ENCODE results near the gene CAMK4. TPM values are rescaled to one million over a fixed set of nuclear protein-coding genes. Genes with fewer than 3 reads are reported as not detected.

The CAMK4 gene
- total RNA-seq, 4 donors from 2014 or later, result 0.49 to 4.1 (median 0.94) TPM

DNA sequence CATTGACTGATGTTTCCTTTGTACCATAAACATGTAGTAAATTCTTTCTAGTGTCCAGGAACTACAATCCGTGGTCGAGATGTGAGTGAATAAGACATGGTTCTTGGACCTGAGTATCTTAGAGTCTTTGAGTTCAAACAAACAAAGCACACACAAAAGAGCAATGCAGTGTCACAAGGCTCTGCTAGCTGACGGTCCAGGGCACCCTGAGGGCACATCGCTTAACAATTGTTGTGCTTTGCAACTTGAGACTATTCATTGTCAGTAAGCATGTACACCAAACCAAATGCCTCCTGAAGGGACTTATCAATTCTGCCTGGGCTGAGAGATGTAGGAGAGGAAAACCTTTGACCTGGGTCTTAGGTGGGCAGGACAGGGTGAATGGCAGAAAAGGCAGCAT is 84.8 kb downstream of the CAMK4 start:
- TF ChIP-seq, protein P1, sequence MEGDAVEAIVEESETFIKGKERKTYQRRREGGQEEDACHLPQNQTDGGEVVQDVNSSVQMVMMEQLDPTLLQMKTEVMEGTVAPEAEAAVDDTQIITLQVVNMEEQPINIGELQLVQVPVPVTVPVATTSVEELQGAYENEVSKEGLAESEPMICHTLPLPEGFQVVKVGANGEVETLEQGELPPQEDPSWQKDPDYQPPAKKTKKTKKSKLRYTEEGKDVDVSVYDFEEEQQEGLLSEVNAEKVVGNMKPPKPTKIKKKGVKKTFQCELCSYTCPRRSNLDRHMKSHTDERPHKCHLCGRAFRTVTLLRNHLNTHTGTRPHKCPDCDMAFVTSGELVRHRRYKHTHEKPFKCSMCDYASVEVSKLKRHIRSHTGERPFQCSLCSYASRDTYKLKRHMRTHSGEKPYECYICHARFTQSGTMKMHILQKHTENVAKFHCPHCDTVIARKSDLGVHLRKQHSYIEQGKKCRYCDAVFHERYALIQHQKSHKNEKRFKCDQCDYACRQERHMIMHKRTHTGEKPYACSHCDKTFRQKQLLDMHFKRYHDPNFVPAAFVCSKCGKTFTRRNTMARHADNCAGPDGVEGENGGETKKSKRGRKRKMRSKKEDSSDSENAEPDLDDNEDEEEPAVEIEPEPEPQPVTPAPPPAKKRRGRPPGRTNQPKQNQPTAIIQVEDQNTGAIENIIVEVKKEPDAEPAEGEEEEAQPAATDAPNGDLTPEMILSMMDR (IDR thresholded peaks at IDR 0.05), result no peak
- no peak for TF ChIP-seq POLR2A (IDR thresholded peaks at IDR 0.05)
- no peak overlapping the region for H3K4me3 ChIP-seq (ENCODE audit: low read depth, poor library complexity, severe bottlenecking)
- intact Hi-C loops (cut with DNase I; ENCODE audit: low total_unique reads), result no loop called here
- 54 to 72% methylated on average over 4 of the region's 4 CpGs for WGBS, 2 donors
- DNase-seq (ENCODE audit: low spot score in 2 of 2), result no peak

DNA sequence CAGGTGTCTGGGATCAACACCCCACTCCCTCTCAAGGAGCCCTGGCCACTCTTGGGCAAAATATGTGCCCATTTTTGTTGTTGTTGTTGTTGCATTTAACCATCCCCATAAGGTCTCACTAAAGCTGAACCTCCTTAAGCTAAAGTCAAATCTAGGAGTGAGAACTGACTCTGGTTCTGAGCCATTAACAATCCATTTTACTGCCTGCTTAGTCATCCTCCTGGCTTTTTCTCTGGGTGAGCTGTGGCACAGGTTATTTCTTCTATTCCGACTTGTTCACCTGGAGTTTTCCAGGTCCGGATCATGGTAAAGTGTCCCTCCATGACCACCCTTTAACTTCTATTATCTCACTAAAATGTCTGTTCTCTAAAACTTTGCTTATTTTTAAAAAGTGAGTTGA is 85.2 kb downstream of the CAMK4 start:
- WGBS, 2 donors, result 85% methylated on average over 2 of the region's 2 CpGs
- intact Hi-C loops (cut with DNase I; ENCODE audit: low total_unique reads), result no loop called here
- no peak overlapping the region for H3K4me3 ChIP-seq (ENCODE audit: low read depth, poor library complexity, severe bottlenecking)
- TF ChIP-seq, protein P1 (IDR thresholded peaks at IDR 0.05), result no peak
- TF ChIP-seq POLR2A (IDR thresholded peaks at IDR 0.05), result no peak
- DNase-seq (ENCODE audit: low spot score in 2 of 2), result no peak

DNA sequence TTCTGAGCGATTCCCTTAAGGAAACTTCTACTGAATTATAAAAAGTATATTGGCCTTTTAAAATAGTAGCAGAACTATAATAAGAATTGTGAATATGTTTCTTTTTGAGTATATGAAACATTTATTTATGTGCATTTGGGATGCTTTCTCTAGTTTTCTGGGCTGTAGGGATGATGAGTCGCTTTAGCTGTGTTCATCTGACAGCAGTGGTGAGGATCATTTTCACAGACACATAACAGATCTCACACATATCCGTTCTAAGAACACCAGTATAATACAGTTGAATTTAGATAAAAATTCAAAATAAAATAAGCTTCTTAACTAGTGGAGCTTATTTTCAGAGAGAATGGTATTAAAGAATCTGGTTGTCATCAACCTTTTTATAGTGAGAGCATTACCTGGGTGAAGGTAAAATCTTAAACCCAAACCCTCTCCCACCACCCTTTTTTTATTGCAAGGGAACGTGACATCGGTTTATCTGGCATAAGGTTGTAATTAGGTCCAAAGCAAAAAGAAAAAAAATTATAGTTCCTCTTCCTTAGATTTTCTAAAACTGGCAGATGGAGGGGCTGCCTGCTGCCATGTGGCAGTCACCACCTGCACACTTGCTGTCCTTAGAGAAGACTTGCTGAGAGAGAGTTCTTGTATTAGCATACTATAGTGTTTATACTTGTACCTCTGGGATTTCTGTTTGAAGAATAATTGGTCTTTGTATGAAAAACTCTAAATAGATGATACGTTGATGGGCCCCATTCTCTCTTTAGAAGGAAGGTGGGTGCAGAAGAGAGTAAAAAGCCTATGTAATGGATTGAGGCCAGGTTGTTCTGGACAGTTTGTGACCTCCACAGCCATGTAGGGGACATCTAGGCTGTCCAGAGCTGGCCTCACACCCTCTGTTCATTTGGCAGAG is 86.8 kb downstream of the CAMK4 start:
- TF ChIP-seq, protein P1 (IDR thresholded peaks at IDR 0.05), result no peak
- no peak for TF ChIP-seq POLR2A (IDR thresholded peaks at IDR 0.05)
- intact Hi-C loops (cut with DNase I; ENCODE audit: low total_unique reads), result no loop called here
- DNase-seq (ENCODE audit: low spot score in 2 of 2), result no peak
- H3K4me3 ChIP-seq (ENCODE audit: low read depth, poor library complexity, severe bottlenecking), result no peak overlapping the region
- WGBS, 2 donors, result 69 to 76% methylated on average over 6 of the region's 6 CpGs

DNA sequence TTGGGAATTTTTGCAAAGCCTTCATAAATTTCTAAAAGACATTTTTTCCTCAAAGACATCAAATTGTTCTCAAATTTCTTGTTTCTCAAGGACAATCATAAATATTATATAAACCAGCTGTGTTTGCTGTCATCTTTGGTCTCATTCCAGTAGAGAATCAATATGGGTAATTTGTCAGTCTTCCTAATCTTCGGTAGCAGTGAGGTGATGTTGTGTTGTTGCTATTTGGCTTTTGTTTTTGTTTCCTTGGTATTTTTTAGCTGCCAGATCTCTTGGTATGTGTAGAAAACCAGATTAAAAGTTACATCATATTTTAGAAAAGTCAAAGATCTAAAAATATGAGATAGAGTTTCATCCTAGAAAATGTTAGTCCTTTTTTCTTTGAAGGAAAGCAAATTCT is 87.5 kb downstream of the CAMK4 start:
- 20 to 40% methylated on average over 1 of the region's 1 CpG for WGBS, 2 donors
- intact Hi-C loops (cut with DNase I; ENCODE audit: low total_unique reads), result no loop called here
- DNase-seq (ENCODE audit: low spot score in 2 of 2), result no peak
- no peak overlapping the region for H3K4me3 ChIP-seq (ENCODE audit: low read depth, poor library complexity, severe bottlenecking)
- TF ChIP-seq POLR2A (IDR thresholded peaks at IDR 0.05), result no peak
- TF ChIP-seq, protein P1 (IDR thresholded peaks at IDR 0.05), result no peak

DNA sequence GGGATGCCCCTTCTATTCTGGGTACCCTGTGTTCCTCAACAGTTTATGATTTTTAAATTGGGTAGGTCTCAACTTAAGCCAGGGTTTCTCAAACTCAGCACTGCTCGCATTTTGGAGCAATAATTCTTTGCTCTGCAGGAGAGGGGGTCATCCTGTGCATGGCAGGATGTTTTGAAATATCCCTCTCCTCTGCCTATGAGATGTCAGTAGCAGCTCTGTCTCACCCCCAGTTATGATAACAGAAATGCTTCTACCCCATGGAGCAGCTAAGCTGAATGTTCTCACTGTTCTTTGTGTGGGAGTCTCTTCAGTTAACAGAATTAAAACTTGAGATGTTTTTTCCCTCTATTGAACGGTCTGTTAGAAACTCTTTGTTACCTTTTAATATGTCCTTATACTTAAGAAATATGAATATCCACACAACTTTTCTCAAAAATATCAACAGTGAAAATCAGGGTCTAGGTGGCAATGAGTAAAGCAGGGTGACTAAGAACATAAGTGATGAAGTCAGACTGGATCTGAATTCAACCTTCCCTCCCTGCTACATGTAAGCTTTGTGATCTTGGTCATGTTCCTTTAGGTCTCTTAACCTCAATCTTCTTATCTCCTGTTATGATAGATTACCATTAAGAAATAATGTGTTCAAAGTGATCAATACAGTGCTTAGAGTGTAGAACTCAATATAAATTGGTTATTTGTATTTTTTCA is 89.0 kb downstream of the CAMK4 start:
- TF ChIP-seq POLR2A (IDR thresholded peaks at IDR 0.05), result no peak
- TF ChIP-seq, protein P1 (IDR thresholded peaks at IDR 0.05), result no peak
- H3K4me3 ChIP-seq (ENCODE audit: low read depth, poor library complexity, severe bottlenecking), result no peak overlapping the region
- no peak for DNase-seq (ENCODE audit: low spot score in 2 of 2)
- intact Hi-C loops (cut with DNase I; ENCODE audit: low total_unique reads), result no loop called here
- 78 to 80% methylated on average over 2 of the region's 2 CpGs for WGBS, 2 donors
